ENCODE results near the gene B4GALNT4.

The B4GALNT4 gene

DNA sequence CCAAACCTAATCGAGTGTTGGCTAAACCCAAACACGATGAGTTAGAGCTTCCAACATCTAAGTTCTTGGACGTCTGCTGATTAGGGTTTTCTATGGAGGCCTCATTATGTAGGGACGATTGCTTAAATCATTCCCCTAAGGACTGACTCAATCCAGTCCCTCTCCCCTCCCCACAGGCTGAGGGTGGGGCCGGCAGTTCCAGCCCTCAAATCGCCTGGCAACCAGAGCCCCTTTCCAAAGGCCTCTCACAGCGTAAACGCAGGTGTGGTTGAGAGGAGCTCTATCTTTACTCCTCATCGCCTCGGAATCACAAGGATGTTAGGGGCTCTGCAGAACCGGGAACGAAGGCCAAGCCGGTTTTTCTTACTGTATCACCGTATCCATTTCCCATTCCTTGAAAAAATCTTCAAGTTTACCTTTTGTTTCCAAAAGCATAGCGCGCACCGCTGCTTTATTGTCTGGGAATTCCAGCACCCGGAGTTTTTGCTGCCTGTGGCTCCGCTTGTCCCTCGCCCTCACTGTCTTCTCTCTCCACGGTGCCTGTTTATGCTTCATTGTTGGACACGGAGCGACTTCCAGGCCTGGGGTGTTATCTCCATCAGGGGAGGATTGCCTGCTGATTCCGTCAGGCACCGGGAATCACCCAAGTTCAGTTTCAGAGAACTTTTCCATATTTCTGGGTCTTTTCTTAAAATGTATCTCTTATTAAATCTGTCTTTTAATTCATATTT is 34.9 kb upstream of the B4GALNT4 start:
- TF ChIP-seq, protein P1, sequence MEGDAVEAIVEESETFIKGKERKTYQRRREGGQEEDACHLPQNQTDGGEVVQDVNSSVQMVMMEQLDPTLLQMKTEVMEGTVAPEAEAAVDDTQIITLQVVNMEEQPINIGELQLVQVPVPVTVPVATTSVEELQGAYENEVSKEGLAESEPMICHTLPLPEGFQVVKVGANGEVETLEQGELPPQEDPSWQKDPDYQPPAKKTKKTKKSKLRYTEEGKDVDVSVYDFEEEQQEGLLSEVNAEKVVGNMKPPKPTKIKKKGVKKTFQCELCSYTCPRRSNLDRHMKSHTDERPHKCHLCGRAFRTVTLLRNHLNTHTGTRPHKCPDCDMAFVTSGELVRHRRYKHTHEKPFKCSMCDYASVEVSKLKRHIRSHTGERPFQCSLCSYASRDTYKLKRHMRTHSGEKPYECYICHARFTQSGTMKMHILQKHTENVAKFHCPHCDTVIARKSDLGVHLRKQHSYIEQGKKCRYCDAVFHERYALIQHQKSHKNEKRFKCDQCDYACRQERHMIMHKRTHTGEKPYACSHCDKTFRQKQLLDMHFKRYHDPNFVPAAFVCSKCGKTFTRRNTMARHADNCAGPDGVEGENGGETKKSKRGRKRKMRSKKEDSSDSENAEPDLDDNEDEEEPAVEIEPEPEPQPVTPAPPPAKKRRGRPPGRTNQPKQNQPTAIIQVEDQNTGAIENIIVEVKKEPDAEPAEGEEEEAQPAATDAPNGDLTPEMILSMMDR (IDR thresholded peaks at IDR 0.05; ENCODE audit: unreplicated experiment in 3 of 3) = no peak
- H3K36me3 Mint-ChIP-seq (ENCODE audit: low read depth) = no peaks in the 10 kb centered on the region
- H3K27me3 Mint-ChIP-seq (ENCODE audit: low read depth) = no peaks in the 10 kb centered on the region
- no peaks in the 10 kb centered on the region for H3K9me3 Mint-ChIP-seq
- H3K27ac Mint-ChIP-seq = peak overlapping the region; percentile 91 to 98 (median 97)
- H3K4me1 Mint-ChIP-seq = peaks cover 48% of the 10 kb centered on the region
- peak overlapping the region in 1 of 3 experiments; percentile 14 for H3K4me3 Mint-ChIP-seq

DNA sequence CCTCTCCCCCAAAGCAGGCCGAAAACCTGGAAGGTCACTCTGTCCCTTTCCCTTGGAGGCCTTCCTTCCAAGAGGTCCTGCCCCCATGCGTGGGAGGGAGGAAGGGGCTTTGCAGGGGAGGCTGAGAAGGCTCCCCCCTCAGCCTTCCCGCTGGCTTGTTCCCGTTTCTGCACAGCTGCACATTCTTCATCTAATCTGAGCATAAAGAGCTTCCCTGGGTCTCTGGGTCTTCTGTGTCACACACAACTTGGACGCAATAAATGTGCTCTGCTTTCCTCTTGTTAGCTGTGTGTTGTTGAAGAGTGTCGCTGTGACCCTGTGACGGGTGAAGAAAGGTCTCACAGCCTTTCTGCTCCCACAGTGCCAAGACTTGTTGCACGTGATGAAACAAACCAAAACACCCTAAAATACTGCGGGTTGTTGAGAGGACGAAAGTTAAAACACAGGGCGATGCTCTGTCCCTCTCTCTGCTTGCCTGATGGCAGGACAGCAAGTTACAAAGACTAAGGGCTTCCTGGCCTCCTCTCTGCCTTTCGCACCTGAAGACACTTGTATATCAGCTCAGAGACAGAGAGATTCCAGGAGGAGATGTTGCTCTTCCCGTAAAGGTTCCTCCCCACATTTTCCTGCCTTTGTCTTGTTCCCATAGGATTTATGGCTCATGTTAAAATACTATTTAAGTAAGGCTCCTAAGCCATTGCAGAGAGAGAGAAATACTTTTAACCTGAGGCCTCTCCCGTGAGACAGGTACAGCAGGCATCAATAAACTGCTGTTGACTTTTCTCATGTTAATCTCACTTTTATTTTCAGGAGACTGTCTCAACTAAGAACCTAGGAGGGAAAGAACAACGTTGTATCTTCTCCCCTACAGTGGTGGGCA is 33.3 kb upstream of the B4GALNT4 start:
- TF ChIP-seq, protein P1 (IDR thresholded peaks at IDR 0.05; ENCODE audit: unreplicated experiment in 3 of 3) = no peak
- no peaks in the 10 kb centered on the region for H3K27me3 Mint-ChIP-seq (ENCODE audit: low read depth)
- H3K4me1 Mint-ChIP-seq = peaks cover 41% of the 10 kb centered on the region
- no peaks in the 10 kb centered on the region for H3K9me3 Mint-ChIP-seq
- H3K36me3 Mint-ChIP-seq (ENCODE audit: low read depth) = no peaks in the 10 kb centered on the region
- peak overlapping the region; percentile 98 for H3K27ac Mint-ChIP-seq
- peak overlapping the region; percentile 24 to 71 (median 68) for H3K4me3 Mint-ChIP-seq

DNA sequence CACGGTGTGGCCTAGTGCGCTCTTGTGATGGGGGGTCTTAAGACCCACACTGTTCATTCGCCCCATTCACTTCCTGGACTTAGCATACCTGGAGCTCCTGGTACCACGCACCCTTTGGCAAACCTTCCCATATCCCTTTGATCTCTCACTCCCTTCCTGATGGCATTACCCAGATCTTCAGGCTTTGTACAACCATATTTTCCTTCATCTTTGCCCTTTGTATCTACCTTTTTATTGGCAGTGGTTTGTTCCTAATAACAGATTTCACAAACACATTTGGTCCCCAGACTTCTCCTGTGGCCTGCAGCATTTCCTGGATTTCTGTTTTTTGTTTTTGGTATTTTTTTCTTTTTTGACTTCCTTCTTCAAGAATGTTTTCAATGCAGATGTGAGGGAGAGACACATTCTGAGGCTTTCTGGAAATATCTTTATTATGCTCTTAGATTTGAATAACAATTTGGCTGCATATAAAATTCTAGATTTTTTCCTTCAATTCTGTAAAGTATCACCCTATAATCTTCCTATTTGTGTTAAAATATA is 32.6 kb upstream of the B4GALNT4 start:
- Mint-ChIP-seq H3K4me1 (peaks cover 36% of the 10 kb centered on the region), H3K9me3 (no peaks in the 10 kb centered on the region), H3K27me3 (ENCODE audit: low read depth) (no peaks in the 10 kb centered on the region), H3K27ac (peak overlapping the region; percentile 98), H3K4me3 (peak overlapping the region; percentile 6 to 68 (median 15)), H3K36me3 (ENCODE audit: low read depth) (no peaks in the 10 kb centered on the region)
- TF ChIP-seq, protein P1 (IDR thresholded peaks at IDR 0.05; ENCODE audit: unreplicated experiment in 3 of 3) = no peak

DNA sequence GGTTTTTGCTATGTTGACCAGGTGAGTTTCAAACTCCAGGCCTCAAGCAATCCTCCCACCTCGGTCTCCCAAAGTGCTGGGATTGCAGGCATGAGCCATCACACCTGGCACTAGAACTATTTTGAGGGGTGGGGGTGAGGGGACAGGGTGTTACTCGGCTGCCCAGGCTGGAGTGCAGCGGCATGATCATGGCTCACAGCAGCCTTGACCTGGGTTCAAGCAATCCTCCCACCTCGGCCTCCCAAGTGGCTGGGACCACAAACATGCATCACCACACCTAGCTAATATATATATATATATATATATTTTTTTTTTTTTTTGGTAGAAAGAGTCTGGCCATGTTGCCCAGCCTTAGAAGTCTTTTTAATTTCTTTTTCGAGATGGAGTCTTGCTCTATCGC is 31.6 kb upstream of the B4GALNT4 start:
- Mint-ChIP-seq H3K27ac (no peak overlapping the region), H3K9me3 (no peaks in the 10 kb centered on the region), H3K4me1 (peaks cover 41% of the 10 kb centered on the region), H3K4me3 (no peak overlapping the region), H3K27me3 (ENCODE audit: low read depth) (no peaks in the 10 kb centered on the region), H3K36me3 (ENCODE audit: low read depth) (no peaks in the 10 kb centered on the region)
- TF ChIP-seq, protein P1 (IDR thresholded peaks at IDR 0.05; ENCODE audit: unreplicated experiment in 3 of 3) = no peak

DNA sequence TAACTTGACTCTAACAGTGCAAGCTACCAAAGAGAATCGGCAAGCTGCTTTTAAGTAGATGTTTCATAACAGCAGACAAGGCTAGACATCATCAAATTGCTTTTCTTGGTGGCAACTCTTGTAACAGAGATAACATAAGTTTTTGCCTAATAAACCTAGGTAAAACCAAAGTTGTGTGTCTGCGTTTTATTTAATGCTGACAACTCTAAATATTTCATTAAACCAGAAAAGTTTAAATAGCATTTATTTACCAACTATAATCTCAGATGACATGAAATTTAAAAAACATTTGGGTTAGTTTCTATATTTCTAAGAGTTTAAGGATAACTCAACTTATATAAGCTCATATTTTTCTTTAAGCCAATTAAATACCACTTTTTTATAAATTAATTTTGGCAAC is 29.3 kb upstream of the B4GALNT4 start:
- Mint-ChIP-seq H3K4me1 (peaks cover 25% of the 10 kb centered on the region), H3K4me3 (no peak overlapping the region), H3K9me3 (no peaks in the 10 kb centered on the region), H3K36me3 (ENCODE audit: low read depth) (no peaks in the 10 kb centered on the region), H3K27me3 (ENCODE audit: low read depth) (no peaks in the 10 kb centered on the region), H3K27ac (peak overlapping the region in 1 of 3 experiments; percentile 7)
- TF ChIP-seq, protein P1 (IDR thresholded peaks at IDR 0.05; ENCODE audit: unreplicated experiment in 3 of 3) = no peak
